SU-DHL-6 (cell line): ENCODE data around the gene FBXO46.

ENCODE experiments used
- H2AFZ ChIP-seq: fragments of 200-600 bp; sonication (generic); 2 replicates; pipeline ENCODE4 v1.6.1; 2014; ENCODE audit warnings: low read depth, mild to moderate bottlenecking, moderate library complexity, mixed read lengths, antibody characterized with exemption, low read length; ENCODE audit not compliant: severe bottlenecking
- H3F3A ChIP-seq: fragments of 200-600 bp; shearing (Covaris generic); 2 replicates; pipeline ENCODE4 v1.6.0; 2016; ENCODE audit warnings: antibody characterized with exemption, mild to moderate bottlenecking; ENCODE audit not compliant: insufficient read depth
- H3K27ac ChIP-seq: fragments of 200-600 bp; sonication (generic); 2 replicates; pipeline ENCODE4 v1.5.1; 2016; ENCODE audit warnings: low read depth, mild to moderate bottlenecking, low read length, moderate library complexity, mixed read lengths
- H3K27me3 ChIP-seq: fragments of 200-600 bp; sonication (generic), shearing (Covaris generic); 2 replicates; pipeline ENCODE4 v1.6.0; 2014; ENCODE audit warnings: mild to moderate bottlenecking, low read length
- H3K36me3 ChIP-seq: fragments of 200-600 bp; sonication (generic); 2 replicates; pipeline ENCODE4 v1.6.1; 2014; ENCODE audit warnings: mild to moderate bottlenecking, low read length, mixed read lengths
- H3K4me2 ChIP-seq: fragments of 300-600, 200-600 bp; shearing (Covaris generic), sonication (generic); 2 replicates; pipeline ENCODE4 v1.6.0; 2014; ENCODE audit warnings: low read length, low read depth, mild to moderate bottlenecking; ENCODE audit not compliant: poor library complexity, severe bottlenecking
- H3K4me3 ChIP-seq: fragments of 200-600 bp; sonication (generic); 2 replicates; pipeline ENCODE4 v1.5.1; 2014; ENCODE audit warnings: antibody characterized with exemption, low read length, mild to moderate bottlenecking, mixed read lengths; ENCODE audit not compliant: insufficient read depth, poor library complexity, severe bottlenecking
- H3K79me2 ChIP-seq: fragments of 200-600 bp; sonication (generic); 2 replicates; pipeline ENCODE4 v1.6.1; 2014; ENCODE audit warnings: mild to moderate bottlenecking, low read length, moderate library complexity; ENCODE audit not compliant: insufficient read depth
- H3K9ac ChIP-seq: fragments of 200-600 bp; sonication (generic); 2 replicates; pipeline ENCODE4 v1.7.0; 2014; ENCODE audit warnings: mild to moderate bottlenecking, low read length
- H3K9me2 ChIP-seq: fragments of 200-600 bp; sonication (generic); replicated peaks from 2 replicates; pipeline ENCODE4 v1.6.1; 2014; ENCODE audit warnings: low read length; ENCODE audit not compliant: insufficient read depth
- H3K9me3 ChIP-seq: fragments of 200-600 bp; sonication (generic); 2 replicates; pipeline ENCODE4 v1.6.1; 2014; ENCODE audit warnings: low read length, mixed read lengths; ENCODE audit not compliant: insufficient read depth
- H4K20me1 ChIP-seq: fragments of 200-600 bp; sonication (generic); 2 replicates; pipeline ENCODE4 v1.6.1; 2014; ENCODE audit warnings: low read depth, mild to moderate bottlenecking, antibody characterized with exemption, low read length, moderate library complexity, mixed read lengths
- CTCF ChIP-seq: fragments of 200-600 bp; sonication (generic); IDR thresholded peaks from one replicate; pipeline ENCODE4 v1.5.1; 2017; ENCODE audit warnings: antibody characterized with exemption, mild to moderate bottlenecking, low read length, moderate library complexity; ENCODE audit not compliant: insufficient read depth, poor library complexity, severe bottlenecking
- EZH2phosphoT487 ChIP-seq: fragments of 200-600 bp; sonication (generic), shearing (Covaris generic); conservative IDR thresholded peaks from 2 replicates; pipeline ENCODE4 v1.6.1; 2018; ENCODE audit warnings: mild to moderate bottlenecking, antibody characterized with exemption, low read length, moderate library complexity, mixed read lengths

The FBXO46 gene

DNA sequence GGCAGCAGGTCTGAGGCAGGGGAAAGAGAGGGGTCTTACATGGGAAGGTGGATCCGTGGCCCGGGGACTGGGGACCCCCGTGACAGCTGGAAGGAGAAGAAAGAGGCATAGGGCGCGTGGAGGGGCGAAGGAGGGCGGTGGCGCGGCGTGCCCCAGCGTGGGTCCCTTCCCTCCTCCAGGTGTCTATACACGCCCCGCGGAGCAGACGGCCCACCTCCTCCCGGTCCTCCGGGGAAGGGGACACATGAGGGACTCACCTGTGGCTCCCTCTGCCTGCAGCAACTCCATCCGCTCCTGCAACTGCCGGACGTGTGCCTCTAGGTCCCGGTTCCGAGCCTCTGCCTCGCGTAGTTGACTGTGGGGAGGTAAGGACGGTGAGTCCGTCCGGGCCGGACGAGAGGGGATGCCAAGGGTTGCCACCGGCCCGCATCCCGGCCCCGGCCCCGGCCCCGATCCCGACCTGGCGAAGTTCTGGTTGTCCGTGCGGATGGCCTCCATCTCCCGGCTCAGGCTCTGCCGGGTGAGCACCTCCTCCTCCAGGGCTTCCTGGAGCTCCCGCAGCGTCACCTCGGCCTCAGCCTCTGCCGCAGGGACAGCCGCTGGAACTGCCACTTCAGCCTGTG, 40.7 kb upstream of the FBXO46 start:
- Histone ChIP-seq H3K9ac (no peak overlapping the region), H3K27me3 (no peaks in the 10 kb centered on the region), H3K9me3 (no peaks in the 10 kb centered on the region), H4K20me1 (no peaks in the 10 kb centered on the region), H2AFZ (no peak overlapping the region), H3K9me2 (no peaks in the 10 kb centered on the region), H3K27ac (no peak overlapping the region), H3K4me2 (no peak overlapping the region), H3F3A (peaks cover 4% of the 10 kb centered on the region; the same call in 1 of the 2 replicates), H3K4me3 (no peak overlapping the region), H3K79me2 (no peaks in the 10 kb centered on the region), H3K36me3 (no peaks in the 10 kb centered on the region)
- TF ChIP-seq EZH2phosphoT487 (no peak), CTCF (no peak)

GRCh38 chr19:45770192-45771101, 39.8 kb upstream of the FBXO46 start:
- H3K9ac ChIP-seq: peak overlapping the region; percentile 58
- H2AFZ ChIP-seq: peak overlapping the region; percentile 23
- no peaks in the 10 kb centered on the region for H3K36me3 ChIP-seq

DNA sequence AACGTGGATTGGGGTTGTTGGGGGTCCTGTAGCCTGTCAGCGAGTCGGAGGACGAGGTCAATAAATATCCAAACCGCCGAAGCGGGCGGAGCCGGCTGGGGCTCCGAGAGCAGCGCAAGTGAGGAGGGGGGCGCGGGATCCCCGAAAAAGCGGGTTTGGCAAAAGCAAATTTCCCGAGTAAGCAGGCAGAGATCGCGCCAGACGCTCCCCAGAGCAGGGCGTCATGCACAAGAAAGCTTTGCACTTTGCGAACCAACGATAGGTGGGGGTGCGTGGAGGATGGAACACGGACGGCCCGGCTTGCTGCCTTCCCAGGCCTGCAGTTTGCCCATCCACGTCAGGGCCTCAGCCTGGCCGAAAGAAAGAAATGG, 39.1 kb upstream of the FBXO46 start:
- H3K36me3 ChIP-seq: no peaks in the 10 kb centered on the region
- no peaks in the 10 kb centered on the region for H3K9me3 ChIP-seq
- H3K4me2 ChIP-seq: peak overlapping the region; percentile 95
- H4K20me1 ChIP-seq: no peaks in the 10 kb centered on the region
- no peaks in the 10 kb centered on the region for H3K79me2 ChIP-seq
- TF ChIP-seq CTCF (no peak), EZH2phosphoT487 (no peak)
- H3K27me3 ChIP-seq: no peaks in the 10 kb centered on the region
- no peaks in the 10 kb centered on the region for H3K9me2 ChIP-seq
- peak overlapping the region; percentile 44 for H3K27ac ChIP-seq
- H3K9ac ChIP-seq: peak overlapping the region; percentile 58
- peak overlapping the region; percentile 61 for H2AFZ ChIP-seq
- H3K4me3 ChIP-seq: peak overlapping the region; percentile 62
- peaks cover 4% of the 10 kb centered on the region; the same call in 1 of the 2 replicates for H3F3A ChIP-seq

More at GRCh38 chr19:45770192-45771101, 39.8 kb upstream of the FBXO46 start:
- Histone ChIP-seq H3K9me3 (no peaks in the 10 kb centered on the region), H3K4me3 (peak overlapping the region; percentile 62), H3K4me2 (peak overlapping the region; percentile 95), H3K9me2 (no peaks in the 10 kb centered on the region), H3K79me2 (no peaks in the 10 kb centered on the region), H4K20me1 (no peaks in the 10 kb centered on the region), H3K27me3 (no peaks in the 10 kb centered on the region), H3K27ac (peak overlapping the region; percentile 44), H3F3A (peaks cover 4% of the 10 kb centered on the region; the same call in 1 of the 2 replicates)
- TF ChIP-seq EZH2phosphoT487: no peak
- peak; percentile 96 for TF ChIP-seq CTCF
